H1 (cell line): ENCODE results near the gene MRPS15. TPM values are rescaled to one million over a fixed set of nuclear protein-coding genes. Genes with fewer than 3 reads are reported as not detected.

Source experiments
- NANOG ChIP-seq: IDR thresholded peaks from 2 replicates; pipeline ENCODE4 v1.6.1; 2011; ENCODE audit warnings: low read length, low read depth, mild to moderate bottlenecking, inconsistent platforms; ENCODE audit not compliant: insufficient read depth, poor library complexity, severe bottlenecking
- polyA plus RNA-seq, 7 experiments: library from polyadenylated mRNA; depleted of rRNA in 3 of 7; stranded (reverse) in 5 of 7; unstranded in 2 of 7; fragments of >200 nt in 5 of 7; fragments of 200-250 nt in 2 of 7; gene quantifications; 1 replicate in 5 of 7; 2 replicates in 1 of 7; 4 replicates in 1 of 7; pipeline versions ENCODE4 v1.2.1 to v1.2.3, GENCODE V29; 2011 to 2013; ENCODE audit warnings: missing spikeins in 2 of 7, mixed read lengths in 2 of 7
- total RNA-seq: library from RNA; stranded (reverse); fragmentation: NEBNext Ultra II Directional; extraction: Animal tissue kit (Norgen Biotek cat#: 25700); gene quantifications from 2 replicates; pipeline ENCODE4 v1.2.1, GENCODE V29; 2021

MRPS15 gene
- total and polyA plus RNA-seq, 2 of the 8 experiments (the other 6 are each of a cell fraction or from before 2014, with no cell fraction given), result 53.6 to 129 TPM

DNA sequence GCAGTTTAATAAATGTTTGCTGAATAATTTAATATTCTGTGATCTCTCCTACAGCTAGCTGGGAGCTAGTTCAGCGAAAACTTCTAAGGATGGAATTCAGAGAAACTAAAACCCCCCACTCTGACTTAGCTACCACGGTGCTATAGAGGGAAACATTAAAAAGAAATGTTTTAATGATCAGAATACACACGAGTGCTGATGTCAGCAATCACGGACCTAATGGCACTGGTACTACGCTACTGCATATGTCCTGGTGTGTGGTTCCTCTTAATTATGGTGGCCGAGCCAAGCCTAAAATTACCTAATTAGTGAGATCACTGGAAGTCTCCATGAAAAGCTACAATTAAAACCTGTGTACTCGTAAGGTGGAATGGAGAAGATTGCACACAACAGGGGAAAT is 42.5 kb downstream of the MRPS15 start (continued):
- TF ChIP-seq NANOG, result no peak
